GM18858 (cell line): ENCODE results near the gene ASTN1.

Experiments
- ATAC-seq: cut with Tn5 transposase; IDR thresholded peaks from one replicate; pipeline ENCODE4 v1.9.1; 2021; ENCODE audit not compliant: unreplicated experiment

Gene ASTN1

DNA sequence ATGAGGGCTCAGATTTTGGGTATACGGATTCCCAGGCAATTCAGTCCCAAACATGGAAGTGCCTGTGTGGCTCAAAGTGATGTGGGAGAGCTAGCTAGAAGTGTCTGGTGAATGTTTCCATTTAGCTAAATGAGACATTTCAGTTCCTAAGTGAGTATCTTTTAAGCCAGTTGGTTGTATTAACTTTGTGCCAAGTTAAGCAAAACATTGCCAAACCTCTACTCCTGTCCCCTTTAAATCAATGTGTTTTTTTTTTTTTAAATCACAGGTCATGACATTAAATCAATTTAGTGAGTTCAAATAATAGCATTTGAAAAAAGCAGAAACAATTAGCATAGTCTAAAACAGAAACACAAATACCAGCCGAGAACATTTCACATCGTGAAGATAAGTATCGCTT is 230.1 kb downstream of the ASTN1 start:
- no peak for ATAC-seq

DNA sequence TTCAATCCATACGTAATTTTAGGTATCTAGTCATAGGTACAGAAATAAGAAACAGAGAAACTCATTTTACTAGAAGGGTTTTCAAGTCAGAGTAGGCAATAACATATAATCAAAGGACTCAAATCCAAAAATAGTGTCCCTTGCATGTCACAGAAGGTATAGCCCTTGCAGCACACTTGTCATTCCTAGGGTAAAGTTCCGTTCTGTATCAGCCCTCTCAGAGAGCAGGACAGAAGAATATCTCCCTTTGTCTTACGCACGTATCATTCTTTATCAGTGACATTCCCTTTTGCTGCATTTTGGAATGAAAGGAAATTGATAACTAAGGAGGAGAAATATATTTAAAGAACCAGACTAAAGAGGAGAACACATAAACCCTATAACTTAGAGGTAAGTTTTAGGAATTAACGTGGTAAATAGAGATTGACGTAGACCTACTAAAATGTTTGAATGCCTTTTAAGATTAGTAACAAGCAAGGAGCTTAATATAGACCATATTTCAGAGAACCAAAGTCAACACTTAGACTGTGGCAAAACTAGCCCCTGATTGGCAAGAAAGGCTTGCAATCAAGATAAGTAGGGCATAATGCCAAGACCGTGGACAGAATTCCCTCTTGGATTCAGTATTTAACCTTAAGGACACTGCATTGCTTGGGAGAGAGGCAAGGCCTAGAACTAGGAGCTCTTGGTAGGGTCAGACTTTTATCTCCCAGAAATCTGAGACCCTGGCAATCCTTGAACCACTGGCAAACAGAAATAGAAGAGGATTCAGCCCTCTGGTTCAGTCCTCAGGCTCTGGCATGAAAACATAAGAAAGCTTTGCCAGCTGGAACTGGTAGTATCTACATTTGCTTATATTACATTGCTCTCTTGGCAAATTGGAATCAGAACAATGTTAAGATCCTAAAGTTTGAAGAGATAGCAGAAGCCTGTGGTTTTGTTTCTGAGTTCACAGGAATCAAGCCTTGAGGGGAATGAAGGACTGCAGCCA is 232.1 kb downstream of the ASTN1 start:
- ATAC-seq: no peak

DNA sequence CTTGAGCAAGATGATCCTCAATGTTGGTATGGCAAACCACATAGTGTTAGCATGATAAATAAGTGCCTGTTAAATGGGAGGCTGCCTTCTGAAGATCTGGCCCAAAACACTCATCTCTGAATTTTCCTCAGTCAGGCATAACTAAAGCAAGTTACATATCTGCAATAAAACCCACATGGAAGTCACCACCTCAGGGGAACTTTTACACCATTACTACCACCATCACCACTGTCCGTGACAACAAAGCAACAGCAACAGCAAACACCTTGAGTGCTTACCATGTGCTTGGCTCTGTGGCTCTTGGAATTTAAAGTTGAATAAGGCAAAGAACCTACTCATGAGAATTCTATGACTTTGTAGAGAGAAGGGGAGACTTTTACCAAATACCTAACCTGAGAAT is 233.0 kb downstream of the ASTN1 start:
- ATAC-seq: no peak

DNA sequence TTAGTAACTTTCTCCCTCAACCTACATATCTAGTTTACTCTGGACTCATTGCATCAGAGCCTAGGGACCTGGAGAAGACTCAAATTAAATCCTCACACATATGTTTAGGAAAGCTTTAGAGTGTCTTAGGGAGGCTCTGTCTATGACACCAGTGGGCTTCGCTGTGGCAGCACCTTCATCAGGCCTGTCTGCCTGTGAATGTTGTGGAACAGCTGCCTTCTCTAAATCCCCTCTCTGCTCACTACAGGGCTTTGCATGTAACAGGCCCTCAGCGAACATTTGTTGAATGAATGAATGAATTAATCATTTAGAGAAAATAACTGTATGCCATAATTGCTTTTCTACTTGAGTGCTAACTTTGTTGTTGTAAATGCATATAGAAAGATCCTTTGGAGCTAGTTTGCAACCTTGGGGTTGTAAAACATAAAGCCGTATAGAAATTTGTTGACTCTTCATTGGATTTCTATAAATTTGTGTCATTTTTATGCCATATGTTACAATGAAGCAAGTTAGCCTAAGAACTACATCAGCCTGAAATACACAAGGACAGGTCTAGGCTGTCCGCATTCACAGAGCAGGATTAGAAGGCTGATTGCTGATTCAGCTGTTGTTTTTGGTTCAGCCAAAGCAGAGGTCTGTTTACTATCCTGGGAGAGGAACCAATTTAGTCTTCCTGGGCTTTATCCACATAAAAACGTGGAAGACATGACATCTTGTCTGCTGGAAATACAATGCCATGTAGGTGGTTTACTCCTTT is 238.0 kb downstream of the ASTN1 start:
- no peak for ATAC-seq

DNA sequence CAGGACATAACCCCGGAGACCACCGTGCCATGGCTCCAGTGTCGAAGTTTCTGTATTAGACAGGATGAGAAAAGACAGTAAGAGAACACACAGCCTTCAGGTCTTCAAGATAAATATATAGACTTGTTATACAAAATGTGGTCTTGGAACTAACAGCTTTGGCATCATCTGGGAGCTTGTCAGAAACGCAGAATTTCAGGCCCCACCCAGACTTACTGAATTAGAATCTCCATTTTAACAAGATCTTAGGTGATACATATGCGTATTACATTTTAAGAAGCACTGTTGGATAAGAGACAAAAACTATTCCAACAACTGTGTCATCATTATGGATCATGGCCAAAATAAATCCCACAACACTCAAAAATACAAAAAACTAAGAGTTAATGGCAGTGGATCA is 239.3 kb downstream of the ASTN1 start:
- ATAC-seq: no peak

- ATAC-seq: no peak
Observed at GRCh38 chr1:176923283-176923682, 241.2 kb downstream of the ASTN1 start.

DNA sequence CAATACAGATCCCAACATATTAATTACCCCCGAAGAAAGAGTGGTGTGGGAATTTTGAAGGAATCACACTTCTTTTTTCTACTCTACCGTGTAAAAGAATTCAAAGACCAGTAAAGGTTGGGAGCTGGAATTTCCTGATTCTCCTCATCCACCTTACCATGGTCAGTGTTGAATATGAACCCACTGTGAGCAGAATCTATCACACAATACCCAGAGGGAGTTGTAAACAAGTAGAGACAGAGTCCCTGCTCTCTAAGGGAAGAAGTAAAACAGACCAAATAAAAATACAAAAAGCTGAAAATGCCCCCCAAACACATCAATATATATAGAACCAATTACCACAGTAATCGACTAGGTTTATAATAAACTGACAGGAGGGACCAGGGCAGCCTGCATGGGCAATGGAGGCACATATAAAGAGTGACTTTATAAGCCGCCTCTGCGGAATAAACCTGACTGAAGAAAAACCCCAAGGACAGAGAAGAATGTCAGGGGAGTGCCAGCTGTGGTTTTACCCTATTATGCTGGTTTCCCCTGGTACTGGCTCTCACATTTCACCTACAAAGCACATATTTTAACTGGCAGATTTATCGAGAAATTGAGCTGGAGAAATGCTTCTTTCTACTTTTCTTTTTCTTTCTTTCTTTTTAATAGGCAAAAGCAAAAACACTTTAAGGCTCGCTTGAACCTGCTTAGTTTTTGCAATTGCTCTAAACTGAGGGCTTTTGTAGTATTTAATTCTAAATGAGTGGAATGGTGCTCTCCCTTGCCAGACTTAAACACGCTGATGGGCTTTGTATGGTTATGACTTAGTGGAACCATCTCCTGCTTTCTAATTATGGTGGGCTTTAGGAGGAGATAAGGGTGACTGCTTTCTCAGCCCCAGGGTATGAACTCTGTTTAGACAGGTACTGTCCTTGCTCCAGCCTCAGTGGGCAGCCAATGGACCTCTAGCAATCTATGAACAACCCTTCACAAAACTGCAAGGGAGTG is 244.8 kb downstream of the ASTN1 start:
- ATAC-seq: no peak

- no peak for ATAC-seq
Observed at GRCh38 chr1:176905648-176906047, 258.9 kb downstream of the ASTN1 start.

- no peak for ATAC-seq
Observed at GRCh38 chr1:176904057-176904751, 260.3 kb downstream of the ASTN1 start.

GRCh38 chr1:176903474-176903873 is 261.0 kb downstream of the ASTN1 start:
- no peak for ATAC-seq

DNA sequence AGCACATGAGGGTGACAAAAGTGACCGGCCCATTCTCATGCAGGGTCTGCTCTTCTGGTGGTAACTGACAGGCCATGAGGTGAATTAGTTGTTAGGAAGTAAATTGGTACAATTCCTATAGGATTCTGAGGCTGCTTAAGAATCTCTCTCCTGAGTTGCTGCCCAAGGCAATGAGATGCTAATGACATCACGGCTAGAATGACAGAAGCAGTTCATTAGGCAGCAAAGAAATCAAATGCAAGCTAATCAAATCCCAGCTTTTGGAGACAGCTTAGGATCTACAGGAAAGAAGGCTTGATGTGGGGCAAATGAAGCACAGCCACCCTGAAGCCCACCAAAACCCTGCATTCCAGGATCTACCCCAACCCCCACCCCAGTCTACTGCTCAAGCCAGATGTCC is 265.2 kb downstream of the ASTN1 start:
- no peak for ATAC-seq

DNA sequence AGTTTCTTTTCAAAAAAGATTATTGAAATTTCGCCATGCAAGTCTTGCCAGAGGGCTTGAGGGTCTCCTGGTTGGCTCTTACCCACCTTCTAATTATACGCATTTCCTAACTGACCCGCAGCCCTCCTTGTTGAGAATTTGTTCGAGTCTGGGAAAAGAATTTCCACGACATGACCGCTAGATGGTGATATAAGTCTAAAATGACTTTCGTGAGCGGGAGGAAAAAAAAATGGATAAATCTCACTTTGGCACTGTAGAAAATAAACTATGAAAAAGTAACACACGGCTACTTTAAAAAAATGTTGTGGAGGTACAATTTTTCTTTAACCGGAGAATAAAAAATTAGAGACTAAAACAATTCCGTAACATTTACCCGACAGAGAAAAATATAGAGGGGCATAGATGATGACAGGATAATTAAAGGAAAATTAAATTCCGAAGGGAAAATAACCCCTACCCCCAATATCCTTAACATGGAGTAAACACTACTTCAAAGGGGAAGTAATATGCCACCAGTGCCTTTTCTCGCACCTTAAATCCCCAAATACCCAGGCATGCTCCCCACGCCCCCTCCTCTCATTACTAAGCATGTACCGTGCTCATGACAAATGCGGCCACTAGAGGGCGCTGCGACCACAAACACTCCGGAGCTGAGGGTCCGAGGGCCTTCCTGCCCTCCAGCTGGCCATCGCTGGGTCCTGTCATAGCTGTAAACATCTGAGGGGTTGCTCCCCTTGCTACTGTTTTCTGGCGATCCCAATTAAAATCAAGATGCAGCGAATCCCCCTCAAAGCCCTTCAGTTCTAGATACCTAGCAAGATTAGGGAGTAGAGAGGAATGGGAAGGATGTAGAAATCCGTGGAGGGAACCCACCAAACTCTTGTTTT is 266.9 kb downstream of the ASTN1 start:
- no peak for ATAC-seq

- ATAC-seq: no peak
Observed at GRCh38 chr1:176896216-176896615, 268.3 kb downstream of the ASTN1 start.

DNA sequence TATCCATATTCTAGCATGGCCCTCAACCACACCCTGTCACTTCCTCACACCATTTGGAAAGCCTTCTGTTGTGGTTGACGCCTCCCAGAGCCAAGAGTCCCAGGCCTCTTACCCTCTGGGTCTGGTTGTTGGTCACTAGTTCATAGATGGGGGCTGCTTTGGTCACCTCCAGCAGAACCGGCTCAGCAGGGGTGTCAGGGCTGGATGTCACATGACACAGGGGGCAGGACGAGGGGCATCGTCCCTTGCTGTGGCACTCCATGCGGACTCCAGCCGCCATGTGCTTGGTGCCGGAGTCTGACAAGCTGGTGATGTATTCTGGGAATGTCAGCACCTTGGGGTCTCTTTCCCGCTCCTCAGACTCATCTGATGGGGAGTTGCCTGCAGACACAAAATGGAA is 270.1 kb downstream of the ASTN1 start:
- ATAC-seq: no peak

GRCh38 chr1:176893625-176894352 is 270.7 kb downstream of the ASTN1 start:
- ATAC-seq: no peak

DNA sequence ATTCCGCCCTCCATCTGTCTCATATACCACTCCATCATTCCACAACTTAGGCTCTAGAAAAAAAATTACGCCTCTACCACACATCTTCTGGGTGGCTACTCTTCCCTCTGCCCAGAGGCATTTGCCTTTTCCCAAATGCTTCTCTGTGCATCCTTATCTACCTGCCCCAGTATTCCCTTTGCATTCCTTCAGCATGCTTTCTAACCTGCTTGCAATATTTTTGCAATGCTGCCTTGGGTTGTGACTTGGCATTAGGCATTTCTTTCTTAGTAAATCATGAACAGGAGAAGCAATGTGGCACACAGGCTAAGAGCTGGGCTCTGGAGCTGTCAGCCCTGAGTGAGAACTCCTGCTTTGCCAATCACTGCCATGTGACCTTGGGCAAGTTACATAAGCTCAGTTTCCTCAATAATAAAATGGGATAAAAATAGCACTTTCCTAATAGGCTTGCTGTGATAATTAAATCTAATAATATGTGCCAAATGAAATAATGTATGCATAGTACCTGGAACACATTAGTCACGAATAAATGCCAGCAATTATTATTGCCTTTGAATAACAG is 276.0 kb downstream of the ASTN1 start:
- ATAC-seq: no peak

- ATAC-seq: no peak
Observed at GRCh38 chr1:176885751-176886150, 278.8 kb downstream of the ASTN1 start.

DNA sequence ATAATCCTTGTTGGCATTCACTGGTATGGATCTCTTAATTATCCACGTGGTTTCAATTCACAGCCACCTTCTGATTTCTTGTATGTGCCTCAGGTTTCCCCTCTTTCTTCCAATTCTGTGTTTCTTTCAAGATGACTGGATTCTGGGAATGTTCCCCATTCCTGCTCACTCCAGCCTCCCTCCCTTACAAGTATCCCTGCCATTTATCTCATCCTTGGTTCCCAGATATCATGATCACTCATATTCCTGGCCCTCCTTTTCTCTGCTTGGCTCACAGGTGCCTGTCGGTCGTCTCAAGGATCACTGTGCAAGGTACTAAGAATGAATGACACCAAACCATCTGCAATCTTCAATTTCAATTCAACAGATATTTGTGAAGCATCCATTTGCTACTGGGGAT is 279.2 kb downstream of the ASTN1 start:
- ATAC-seq: no peak
